GM18502 (cell line): ENCODE data around the gene FAF2.
A peak's percentile ranks its signal among the peaks of the same experiment; 100 is the strongest.
"Not testable (repeated sequence)": the region's sequence is repeated elsewhere in the genome, so short reads cannot be mapped to it uniquely, and the experiment has no call there.

Experiments
- ATAC-seq: cut with Tn5 transposase; IDR thresholded peaks from one replicate; pipeline ENCODE4 v1.9.1; 2021; ENCODE audit warnings: mild to moderate bottlenecking; ENCODE audit not compliant: unreplicated experiment, poor library complexity

Gene FAF2

GRCh38 chr5:176416965-176417364, 31.2 kb upstream of the FAF2 start:
- no peak for ATAC-seq

GRCh38 chr5:176418251-176418650, 29.9 kb upstream of the FAF2 start:
- no peak for ATAC-seq

- no peak for ATAC-seq
Observed at GRCh38 chr5:176420086-176420485, 28.1 kb upstream of the FAF2 start.

GRCh38 chr5:176420972-176421544, 27.1 kb upstream of the FAF2 start:
- no peak for ATAC-seq

- no peak for ATAC-seq
Observed at GRCh38 chr5:176424181-176424580, 24.0 kb upstream of the FAF2 start.

- no peak for ATAC-seq
Observed at GRCh38 chr5:176425138-176425537, 23.0 kb upstream of the FAF2 start.

GRCh38 chr5:176425791-176426190, 22.4 kb upstream of the FAF2 start:
- ATAC-seq = no peak

- no peak for ATAC-seq
Observed at GRCh38 chr5:176426876-176427275, 21.3 kb upstream of the FAF2 start.

GRCh38 chr5:176427971-176428370, 20.2 kb upstream of the FAF2 start:
- ATAC-seq = no peak

GRCh38 chr5:176429972-176430371, 18.2 kb upstream of the FAF2 start:
- ATAC-seq = no peak

- ATAC-seq = no peak
Observed at GRCh38 chr5:176432707-176433106, 15.5 kb upstream of the FAF2 start.

- ATAC-seq = no peak
Observed at GRCh38 chr5:176436656-176437055, 11.5 kb upstream of the FAF2 start.

GRCh38 chr5:176438959-176439757, 9.0 kb upstream of the FAF2 start:
- no peak for ATAC-seq

GRCh38 chr5:176440927-176441706, 7.1 kb upstream of the FAF2 start:
- ATAC-seq = no peak

GRCh38 chr5:176441921-176442323, 6.3 kb upstream of the FAF2 start:
- no peak for ATAC-seq

- ATAC-seq = not testable (repeated sequence)
Observed at GRCh38 chr5:176442911-176443310, 5.3 kb upstream of the FAF2 start.

GRCh38 chr5:176444742-176445141, 3.4 kb upstream of the FAF2 start:
- no peak for ATAC-seq

GRCh38 chr5:176446028-176446665, 2.0 kb upstream of the FAF2 start:
- ATAC-seq = no peak

GRCh38 chr5:176446884-176447590, 1.1 kb upstream of the FAF2 start:
- ATAC-seq = no peak

GRCh38 chr5:176447591-176447977, 601 bp upstream of the FAF2 start:
- peak; percentile 31 for ATAC-seq
